ENCODE data around the gene RTBDN. TPM values are rescaled to one million over a fixed set of nuclear protein-coding genes. Genes with fewer than 3 reads are reported as not detected.

RTBDN gene
- total RNA-seq, 1 experiment from 2014 or later: 25.1 TPM

DNA sequence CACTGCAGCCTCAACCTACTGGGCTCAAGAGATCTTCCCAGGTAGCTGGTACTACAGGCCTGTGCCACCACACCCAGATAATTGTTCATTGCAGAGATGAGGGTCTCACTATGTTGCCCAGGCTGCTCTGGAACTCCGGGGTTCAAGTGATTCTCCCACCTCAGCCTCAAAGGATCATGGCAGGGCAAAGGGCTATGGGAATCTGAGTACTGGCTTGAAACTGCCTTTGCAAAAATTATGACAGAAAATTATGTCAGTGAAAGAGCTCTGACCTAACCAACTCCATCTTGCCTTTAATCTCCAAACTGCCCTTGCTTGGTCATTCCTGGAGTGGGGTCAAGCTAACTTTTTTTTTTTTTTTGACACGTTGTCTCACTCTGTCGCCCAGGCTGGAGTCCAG, 48.2 kb upstream of the RTBDN start:
- CTCF ChIA-PET: interaction anchor here (0.6 to 1.5 kb wide), 3 partner anchors 8 to 36 kb away, joined by 3 to 5 read pairs (median 4); partner anchors contain the start of gene GCDH
- Histone ChIP-seq H3K4me3 (replicated peaks in 1 of 2; ENCODE audit: low read depth in 1 of 2, low read length in 2 of 2) (no peak overlapping the region), H3K9me2 (ENCODE audit: insufficient read depth) (no peaks in the 10 kb centered on the region), H3K27ac (ENCODE audit: low read depth, low read length) (no peak overlapping the region), H2AFZ (ENCODE audit: low read depth, low read length, poor library complexity, severe bottlenecking) (no peak overlapping the region), H3K9me3 (ENCODE audit: control insufficient read depth in 1 of 2, insufficient read depth in 1 of 2, low read depth in 1 of 2, low read length in 2 of 2) (peaks cover 0 to 14% of the 10 kb centered on the region in 2 experiments; a peak in 2 of 4 replicates), H3K79me2 (ENCODE audit: insufficient read depth, low read length) (no peaks in the 10 kb centered on the region), H4K20me1 (ENCODE audit: insufficient read depth) (no peaks in the 10 kb centered on the region), H3K4me1 (ENCODE audit: control insufficient read depth in 1 of 2, insufficient read depth in 2 of 2, low read length in 2 of 2) (peaks cover 6 to 15% of the 10 kb centered on the region in 2 experiments; a peak in 3 of 4 replicates), H3K4me2 (ENCODE audit: low read length) (no peak overlapping the region), H3K9ac (ENCODE audit: low read length) (no peak overlapping the region), H3K36me3 (ENCODE audit: control insufficient read depth in 1 of 2, insufficient read depth in 2 of 2, low read length in 2 of 2) (0 out of 4 replicates have a peak, but pooled peaks cover 0 to 4% of the 10 kb centered on the region in 2 experiments), H3K27me3 (ENCODE audit: insufficient read depth, low read length) (no peaks in the 10 kb centered on the region)
- no TSS peak for BruUV-seq (replicated peaks)
- ATAC-seq: no peak
- intact Hi-C loops (cut with micrococcal nuclease): no loop called here
- POLR2A ChIA-PET: interaction anchor here (0.9 to 1.8 kb wide), 2 partner anchors 8 to 49 kb away, joined by 3 to 14 read pairs; partner anchors contain the start of genes GCDH and RTBDN
- no peak for DNase-seq (ENCODE audit: low read depth, low spot score)
- TF ChIP-seq EGR1 (IDR thresholded peaks at IDR 0.05; ENCODE audit: low read depth): no peak
- TF ChIP-seq SIN3A (IDR thresholded peaks at IDR 0.05; ENCODE audit: low read depth): no peak
- TF ChIP-seq FOSL1 (IDR thresholded peaks at IDR 0.05; ENCODE audit: low read depth): no peak
- TF ChIP-seq ELF1 (IDR thresholded peaks at IDR 0.05; ENCODE audit: borderline replicate concordance, low read depth): no peak
- TF ChIP-seq ZFX (IDR thresholded peaks at IDR 0.05): no peak
- TF ChIP-seq, protein P1, sequence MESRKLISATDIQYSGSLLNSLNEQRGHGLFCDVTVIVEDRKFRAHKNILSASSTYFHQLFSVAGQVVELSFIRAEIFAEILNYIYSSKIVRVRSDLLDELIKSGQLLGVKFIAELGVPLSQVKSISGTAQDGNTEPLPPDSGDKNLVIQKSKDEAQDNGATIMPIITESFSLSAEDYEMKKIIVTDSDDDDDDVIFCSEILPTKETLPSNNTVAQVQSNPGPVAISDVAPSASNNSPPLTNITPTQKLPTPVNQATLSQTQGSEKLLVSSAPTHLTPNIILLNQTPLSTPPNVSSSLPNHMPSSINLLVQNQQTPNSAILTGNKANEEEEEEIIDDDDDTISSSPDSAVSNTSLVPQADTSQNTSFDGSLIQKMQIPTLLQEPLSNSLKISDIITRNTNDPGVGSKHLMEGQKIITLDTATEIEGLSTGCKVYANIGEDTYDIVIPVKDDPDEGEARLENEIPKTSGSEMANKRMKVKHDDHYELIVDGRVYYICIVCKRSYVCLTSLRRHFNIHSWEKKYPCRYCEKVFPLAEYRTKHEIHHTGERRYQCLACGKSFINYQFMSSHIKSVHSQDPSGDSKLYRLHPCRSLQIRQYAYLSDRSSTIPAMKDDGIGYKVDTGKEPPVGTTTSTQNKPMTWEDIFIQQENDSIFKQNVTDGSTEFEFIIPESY (IDR thresholded peaks at IDR 0.05; ENCODE audit: extremely low read depth, insufficient replicate concordance, low read length): no peak
- TF ChIP-seq RAD21 (IDR thresholded peaks at IDR 0.05; ENCODE audit: low read depth): no peak
- no peak for TF ChIP-seq YY1 (IDR thresholded peaks at IDR 0.05; ENCODE audit: extremely low read depth, insufficient replicate concordance, low read depth, low read length)
- no peak for TF ChIP-seq ZNF274 (IDR thresholded peaks at IDR 0.05; ENCODE audit: low read depth, low read length)
- TF ChIP-seq EZH2phosphoT487 (IDR thresholded peaks at IDR 0.05; ENCODE audit: borderline replicate concordance): no peak
- TF ChIP-seq, protein P2, sequence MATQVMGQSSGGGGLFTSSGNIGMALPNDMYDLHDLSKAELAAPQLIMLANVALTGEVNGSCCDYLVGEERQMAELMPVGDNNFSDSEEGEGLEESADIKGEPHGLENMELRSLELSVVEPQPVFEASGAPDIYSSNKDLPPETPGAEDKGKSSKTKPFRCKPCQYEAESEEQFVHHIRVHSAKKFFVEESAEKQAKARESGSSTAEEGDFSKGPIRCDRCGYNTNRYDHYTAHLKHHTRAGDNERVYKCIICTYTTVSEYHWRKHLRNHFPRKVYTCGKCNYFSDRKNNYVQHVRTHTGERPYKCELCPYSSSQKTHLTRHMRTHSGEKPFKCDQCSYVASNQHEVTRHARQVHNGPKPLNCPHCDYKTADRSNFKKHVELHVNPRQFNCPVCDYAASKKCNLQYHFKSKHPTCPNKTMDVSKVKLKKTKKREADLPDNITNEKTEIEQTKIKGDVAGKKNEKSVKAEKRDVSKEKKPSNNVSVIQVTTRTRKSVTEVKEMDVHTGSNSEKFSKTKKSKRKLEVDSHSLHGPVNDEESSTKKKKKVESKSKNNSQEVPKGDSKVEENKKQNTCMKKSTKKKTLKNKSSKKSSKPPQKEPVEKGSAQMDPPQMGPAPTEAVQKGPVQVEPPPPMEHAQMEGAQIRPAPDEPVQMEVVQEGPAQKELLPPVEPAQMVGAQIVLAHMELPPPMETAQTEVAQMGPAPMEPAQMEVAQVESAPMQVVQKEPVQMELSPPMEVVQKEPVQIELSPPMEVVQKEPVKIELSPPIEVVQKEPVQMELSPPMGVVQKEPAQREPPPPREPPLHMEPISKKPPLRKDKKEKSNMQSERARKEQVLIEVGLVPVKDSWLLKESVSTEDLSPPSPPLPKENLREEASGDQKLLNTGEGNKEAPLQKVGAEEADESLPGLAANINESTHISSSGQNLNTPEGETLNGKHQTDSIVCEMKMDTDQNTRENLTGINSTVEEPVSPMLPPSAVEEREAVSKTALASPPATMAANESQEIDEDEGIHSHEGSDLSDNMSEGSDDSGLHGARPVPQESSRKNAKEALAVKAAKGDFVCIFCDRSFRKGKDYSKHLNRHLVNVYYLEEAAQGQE (IDR thresholded peaks at IDR 0.05; ENCODE audit: low read depth): no peak
- TF ChIP-seq JUND (IDR thresholded peaks at IDR 0.05): no peak
- RAD21 ChIA-PET (ENCODE audit: low non-redundant PET in 1 of 2, low total read pairs in 2 of 2, uncharacterized antibody in 2 of 2, unreplicated experiment in 2 of 2): no interaction called here

Measured in HCT116 (cell line).